ENCODE results near the gene GATAD1. TPM values are rescaled to one million over a fixed set of nuclear protein-coding genes. Genes with fewer than 3 reads are reported as not detected.
"Not testable (repeated sequence)": the region's sequence is repeated elsewhere in the genome, so short reads cannot be mapped to it uniquely, and the experiment has no call there.

The GATAD1 gene
- total RNA-seq, 2 donors from 2014 or later: 47.8 to 69.8 TPM

- no peaks in the 10 kb centered on the region for H3K36me3 ChIP-seq (ENCODE audit: control insufficient read depth, insufficient read depth, low read length)
- no peak overlapping the region for H3K9ac ChIP-seq (ENCODE audit: extremely low read depth, low read length, poor library complexity, severe bottlenecking)
- H3K4me3 Mint-ChIP-seq: no peak overlapping the region
- WGBS, 2 experiments (ENCODE audit: insufficient coverage in 1 of 2, insufficient read length in 1 of 2): 80 to 100% methylated on average over 1 of the region's 1 CpG
- H3K4me3 ChIP-seq (ENCODE audit: low read length): no peak overlapping the region
- no peak overlapping the region for H3K27ac Mint-ChIP-seq
- H3K4me1 Mint-ChIP-seq: peaks cover 2% of the 10 kb centered on the region
- peaks cover 3% of the 10 kb centered on the region for H3K9me3 Mint-ChIP-seq
- no peaks in the 10 kb centered on the region for H3K27me3 ChIP-seq (ENCODE audit: control insufficient read depth, insufficient read depth, low read length, poor library complexity, severe bottlenecking)
- no peaks in the 10 kb centered on the region for H3K4me1 ChIP-seq (ENCODE audit: control insufficient read depth, insufficient read depth, low read length)
- TF ChIP-seq CTCF (conservative IDR thresholded peaks at IDR 0.05): no peak
- DNase-seq: no peak
- H3K27me3 Mint-ChIP-seq (ENCODE audit: insufficient read depth): no peaks in the 10 kb centered on the region
- no peak overlapping the region for H3K27ac ChIP-seq (ENCODE audit: low read depth, low read length)
- no peaks in the 10 kb centered on the region for H3K9me3 ChIP-seq (ENCODE audit: control insufficient read depth, low read length)
- H3K36me3 Mint-ChIP-seq (ENCODE audit: low read depth): no peaks in the 10 kb centered on the region
Measured at GRCh38 chr7:92409357-92409756, 37.9 kb upstream of the GATAD1 start.

DNA sequence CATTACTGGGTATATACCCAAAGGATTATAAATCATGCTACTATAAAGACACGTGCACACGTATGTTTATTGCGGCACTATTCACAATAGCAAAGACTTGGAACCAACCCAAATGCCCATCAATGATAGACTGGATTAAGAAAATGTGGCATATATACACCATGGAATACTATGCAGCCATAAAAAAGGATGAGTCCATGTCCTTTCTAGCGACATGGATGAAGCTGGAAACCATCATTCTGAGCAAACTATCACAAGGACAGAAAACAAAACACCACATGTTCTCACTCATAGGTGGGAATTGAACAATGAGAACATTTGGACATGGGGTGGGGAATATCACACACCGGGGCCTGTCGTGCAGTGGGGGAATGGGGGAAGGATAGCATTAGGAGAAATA is 37.1 kb upstream of the GATAD1 start:
- not testable (repeated sequence) for H3K27me3 ChIP-seq (ENCODE audit: control insufficient read depth, insufficient read depth, low read length, poor library complexity, severe bottlenecking); H3K4me3 ChIP-seq (ENCODE audit: low read length); H3K36me3 ChIP-seq (ENCODE audit: control insufficient read depth, insufficient read depth, low read length); H3K27ac Mint-ChIP-seq; H3K9me3 Mint-ChIP-seq; H3K27me3 Mint-ChIP-seq (ENCODE audit: insufficient read depth); H3K27ac ChIP-seq (ENCODE audit: low read depth, low read length); H3K9ac ChIP-seq (ENCODE audit: extremely low read depth, low read length, poor library complexity, severe bottlenecking); H3K4me1 ChIP-seq (ENCODE audit: control insufficient read depth, insufficient read depth, low read length); DNase-seq; H3K9me3 ChIP-seq (ENCODE audit: control insufficient read depth, low read length); H3K4me3 Mint-ChIP-seq; H3K4me1 Mint-ChIP-seq; H3K36me3 Mint-ChIP-seq (ENCODE audit: low read depth)
- WGBS, 2 experiments (ENCODE audit: insufficient coverage in 1 of 2, insufficient read length in 1 of 2): 89% methylated on average over 3 of the region's 6 CpGs; no CpG with 5 or more reads in 1 of the 2 experiments

DNA sequence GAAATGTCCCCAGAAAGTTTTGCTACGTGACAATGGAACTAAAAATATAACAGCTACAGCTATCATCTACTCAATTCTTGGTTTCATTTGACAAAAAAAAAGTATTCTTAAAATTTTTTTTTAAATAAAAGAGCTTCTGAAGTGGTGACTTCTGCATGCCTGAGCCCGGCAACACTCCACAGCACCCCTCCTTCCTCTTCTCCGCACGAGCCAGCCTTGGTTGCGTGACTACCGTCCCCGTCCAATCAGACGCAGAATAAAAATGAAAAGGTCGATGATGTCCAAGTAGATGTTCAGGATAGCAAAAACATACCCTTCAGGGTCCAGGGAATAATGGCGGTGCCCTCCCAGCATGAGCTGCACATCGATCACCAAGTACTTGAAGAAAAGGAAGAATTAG is 34.5 kb upstream of the GATAD1 start:
- no peaks in the 10 kb centered on the region for H3K27me3 ChIP-seq (ENCODE audit: control insufficient read depth, insufficient read depth, low read length, poor library complexity, severe bottlenecking)

More for the DNA sequence above, 34.5 kb upstream of the GATAD1 start:
- no peak overlapping the region for H3K27ac Mint-ChIP-seq
- H3K36me3 Mint-ChIP-seq (ENCODE audit: low read depth): no peaks in the 10 kb centered on the region
- H3K27ac ChIP-seq (ENCODE audit: low read depth, low read length): no peak overlapping the region
- no peak overlapping the region for H3K4me3 ChIP-seq (ENCODE audit: low read length)
- no peaks in the 10 kb centered on the region for H3K4me1 Mint-ChIP-seq
- H3K27me3 Mint-ChIP-seq (ENCODE audit: insufficient read depth): no peaks in the 10 kb centered on the region
- 90 to 100% methylated on average over 5 to 11 of the region's 11 CpGs for WGBS, 2 experiments (ENCODE audit: insufficient coverage in 1 of 2, insufficient read length in 1 of 2)
- no peak overlapping the region for H3K4me3 Mint-ChIP-seq
- H3K9me3 Mint-ChIP-seq: peaks cover 3% of the 10 kb centered on the region
- no peaks in the 10 kb centered on the region for H3K9me3 ChIP-seq (ENCODE audit: control insufficient read depth, low read length)
- H3K9ac ChIP-seq (ENCODE audit: extremely low read depth, low read length, poor library complexity, severe bottlenecking): no peak overlapping the region
- no peaks in the 10 kb centered on the region for H3K36me3 ChIP-seq (ENCODE audit: control insufficient read depth, insufficient read depth, low read length)
- DNase-seq: no peak
- TF ChIP-seq CTCF (conservative IDR thresholded peaks at IDR 0.05): no peak
- no peaks in the 10 kb centered on the region for H3K4me1 ChIP-seq (ENCODE audit: control insufficient read depth, insufficient read depth, low read length)
